Activated CD8-positive, alpha-beta memory T cell treated with anti-CD3 and anti-CD28 coated beads, Interleukin-2, amount 50 U/mL, for 24 hours (primary cell): ENCODE data around the gene SETDB1.
"Not testable (repeated sequence)": the region's sequence is repeated elsewhere in the genome, so short reads cannot be mapped to it uniquely, and the experiment has no call there.

Experiments
- DNase-seq: peaks from one replicate; pipeline ENCODE4 v3.0.0-alpha.2; 2020; ENCODE audit errors: extremely low read depth

Gene SETDB1

GRCh38 chr1:150928775-150929174 is 2.6 kb downstream of the SETDB1 start:
- DNase-seq, result not testable (repeated sequence)

- no peak for DNase-seq
Measured at GRCh38 chr1:150931773-150932172, 5.6 kb downstream of the SETDB1 start.

DNA sequence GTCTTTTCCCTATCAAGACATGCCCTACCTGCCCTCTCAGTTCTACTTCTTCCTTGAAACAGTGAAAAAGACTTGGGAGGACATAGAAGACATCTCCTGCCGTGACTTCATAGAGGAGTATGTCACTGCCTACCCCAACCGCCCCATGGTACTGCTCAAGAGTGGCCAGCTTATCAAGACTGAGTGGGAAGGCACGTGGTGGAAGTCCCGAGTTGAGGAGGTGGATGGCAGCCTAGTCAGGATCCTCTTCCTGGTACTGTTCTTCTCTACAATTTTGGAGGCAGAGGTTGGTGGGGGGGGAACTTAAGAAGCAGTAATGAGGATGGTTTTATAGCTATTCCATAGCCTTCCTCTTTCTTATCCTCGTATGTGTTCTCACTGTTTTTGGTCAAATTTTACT is 18.7 kb downstream of the SETDB1 start:
- DNase-seq, result no peak

- DNase-seq, result no peak
Measured at GRCh38 chr1:150954708-150955107, 28.5 kb downstream of the SETDB1 start.

DNA sequence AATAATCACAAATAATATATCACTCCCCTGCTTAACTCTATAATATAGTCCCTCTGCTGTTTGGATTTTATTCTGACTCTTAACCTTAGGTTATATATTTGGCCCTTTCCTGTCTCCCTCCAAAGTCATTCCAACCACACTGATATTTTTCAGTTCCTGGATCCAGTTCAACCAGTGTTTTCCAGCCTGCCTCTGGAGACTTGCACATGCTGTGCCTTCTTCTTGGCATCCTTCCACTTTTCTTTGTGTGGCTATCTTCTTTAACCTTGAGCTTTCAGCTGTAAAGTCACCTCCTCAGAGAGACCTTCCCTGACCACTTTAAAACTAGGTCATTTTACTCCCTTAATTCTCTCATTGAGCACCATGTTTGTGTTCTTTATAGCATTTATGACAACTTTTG is 29.1 kb downstream of the SETDB1 start:
- DNase-seq, result no peak

GRCh38 chr1:150957666-150958065 is 31.5 kb downstream of the SETDB1 start:
- no peak for DNase-seq

DNA sequence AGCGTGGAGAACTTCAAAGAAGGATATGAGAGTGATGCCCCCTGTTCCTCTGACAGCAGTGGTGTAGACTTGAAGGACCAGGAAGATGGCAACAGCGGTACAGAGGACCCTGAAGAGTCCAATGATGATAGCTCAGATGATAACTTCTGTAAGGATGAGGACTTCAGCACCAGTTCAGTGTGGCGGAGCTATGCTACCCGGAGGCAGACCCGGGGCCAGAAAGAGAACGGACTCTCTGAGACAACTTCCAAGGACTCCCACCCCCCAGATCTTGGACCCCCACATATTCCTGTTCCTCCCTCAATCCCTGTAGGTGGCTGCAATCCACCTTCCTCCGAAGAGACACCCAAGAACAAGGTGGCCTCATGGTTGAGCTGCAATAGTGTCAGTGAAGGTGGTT is 34.5 kb downstream of the SETDB1 start:
- DNase-seq, result no peak

DNA sequence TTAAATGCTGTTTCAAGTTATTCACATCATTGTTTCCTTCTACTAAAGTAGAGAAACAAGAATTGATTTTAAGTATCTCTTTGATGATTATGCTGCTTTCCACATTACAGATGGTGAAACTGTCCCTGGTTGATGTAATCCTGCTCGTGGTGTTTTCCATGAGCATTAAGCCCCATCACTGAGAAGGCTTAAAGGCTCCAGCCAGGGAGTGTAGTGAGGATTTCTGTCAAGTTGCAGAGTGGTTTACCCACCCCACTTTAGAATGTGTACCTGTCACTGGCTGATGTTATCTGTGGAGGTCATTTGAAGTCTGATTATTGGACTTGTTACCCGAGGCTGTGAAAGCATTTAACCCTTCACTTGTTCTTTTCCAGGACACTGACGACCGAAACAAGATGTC is 35.6 kb downstream of the SETDB1 start:
- no peak for DNase-seq

GRCh38 chr1:150963321-150964163 is 37.4 kb downstream of the SETDB1 start:
- no peak for DNase-seq

DNA sequence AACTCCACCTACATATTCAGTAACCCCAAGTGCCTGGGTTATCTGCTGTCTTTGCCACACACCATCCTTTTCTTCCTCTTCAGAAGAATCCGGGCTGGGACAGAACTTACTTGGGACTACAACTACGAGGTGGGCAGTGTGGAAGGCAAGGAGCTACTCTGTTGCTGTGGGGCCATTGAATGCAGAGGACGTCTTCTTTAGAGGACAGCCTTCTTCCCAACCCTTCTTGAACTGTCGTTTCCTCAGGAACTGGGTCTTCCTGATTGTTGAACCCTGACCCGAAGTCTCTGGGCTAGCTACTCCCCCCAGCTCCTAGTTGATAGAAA is 38.0 kb downstream of the SETDB1 start:
- DNase-seq, result no peak

DNA sequence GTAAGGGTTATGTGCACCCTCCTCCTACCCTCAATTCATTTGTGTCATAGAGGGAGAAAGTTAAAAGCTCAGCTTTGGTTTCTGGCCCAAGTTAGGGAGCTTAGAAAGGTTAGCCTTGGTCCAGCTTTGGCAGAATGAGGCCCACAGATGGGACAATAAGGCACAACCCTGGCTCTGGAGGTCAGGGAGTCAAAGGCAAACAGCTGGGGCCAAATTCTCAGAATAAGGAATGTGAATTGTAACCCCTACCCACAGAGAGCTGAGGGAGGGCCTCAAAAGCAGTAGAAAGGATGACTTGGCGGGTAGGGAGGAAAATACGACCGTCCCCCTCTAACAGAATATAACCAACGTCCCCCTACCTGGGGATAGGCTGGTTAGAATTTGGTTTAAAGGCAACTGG is 39.4 kb downstream of the SETDB1 start:
- DNase-seq, result no peak

GRCh38 chr1:150966011-150966410 is 39.8 kb downstream of the SETDB1 start:
- DNase-seq, result no peak

GRCh38 chr1:150967936-150968335 is 41.8 kb downstream of the SETDB1 start:
- no peak for DNase-seq

GRCh38 chr1:150968491-150968890 is 42.3 kb downstream of the SETDB1 start:
- no peak for DNase-seq

GRCh38 chr1:150969626-150970025 is 43.5 kb downstream of the SETDB1 start:
- no peak for DNase-seq

DNA sequence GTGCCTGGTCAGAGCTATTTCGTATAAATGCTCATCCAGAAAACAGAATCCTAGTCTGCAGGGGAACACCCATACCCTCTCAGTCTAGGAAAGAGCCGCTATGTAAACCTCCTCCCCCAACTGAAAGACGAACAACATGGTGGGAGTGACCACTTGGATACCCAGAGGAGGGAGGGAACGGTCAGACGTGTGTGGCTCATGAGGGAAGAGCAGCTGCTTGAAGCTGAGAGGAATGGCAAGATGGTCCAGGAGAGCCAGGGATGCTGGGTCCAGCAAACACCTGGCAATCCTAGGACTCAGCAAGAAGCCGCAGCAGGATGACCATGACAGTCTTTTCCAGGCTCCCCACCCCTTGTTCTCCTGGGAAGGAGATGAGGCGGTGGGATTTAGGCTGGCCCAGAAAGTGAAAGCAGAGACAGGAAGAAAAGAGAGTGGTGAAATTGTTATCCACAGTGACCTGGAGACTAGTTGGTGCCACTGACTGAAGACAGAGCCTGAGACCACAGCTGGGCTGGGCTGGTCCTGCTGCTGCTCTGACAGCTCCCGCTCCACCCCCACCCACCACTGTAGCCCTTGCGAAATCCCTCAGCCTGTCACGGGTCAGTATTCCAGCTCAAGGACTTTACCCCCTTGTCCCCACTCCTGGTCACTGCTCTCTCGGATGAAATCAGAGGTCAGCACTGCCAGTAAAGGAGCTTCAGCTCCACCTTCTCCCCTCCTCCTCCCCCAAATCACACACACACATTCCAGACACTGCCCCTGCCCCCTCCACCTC is 44.8 kb downstream of the SETDB1 start:
- no peak for DNase-seq

DNA sequence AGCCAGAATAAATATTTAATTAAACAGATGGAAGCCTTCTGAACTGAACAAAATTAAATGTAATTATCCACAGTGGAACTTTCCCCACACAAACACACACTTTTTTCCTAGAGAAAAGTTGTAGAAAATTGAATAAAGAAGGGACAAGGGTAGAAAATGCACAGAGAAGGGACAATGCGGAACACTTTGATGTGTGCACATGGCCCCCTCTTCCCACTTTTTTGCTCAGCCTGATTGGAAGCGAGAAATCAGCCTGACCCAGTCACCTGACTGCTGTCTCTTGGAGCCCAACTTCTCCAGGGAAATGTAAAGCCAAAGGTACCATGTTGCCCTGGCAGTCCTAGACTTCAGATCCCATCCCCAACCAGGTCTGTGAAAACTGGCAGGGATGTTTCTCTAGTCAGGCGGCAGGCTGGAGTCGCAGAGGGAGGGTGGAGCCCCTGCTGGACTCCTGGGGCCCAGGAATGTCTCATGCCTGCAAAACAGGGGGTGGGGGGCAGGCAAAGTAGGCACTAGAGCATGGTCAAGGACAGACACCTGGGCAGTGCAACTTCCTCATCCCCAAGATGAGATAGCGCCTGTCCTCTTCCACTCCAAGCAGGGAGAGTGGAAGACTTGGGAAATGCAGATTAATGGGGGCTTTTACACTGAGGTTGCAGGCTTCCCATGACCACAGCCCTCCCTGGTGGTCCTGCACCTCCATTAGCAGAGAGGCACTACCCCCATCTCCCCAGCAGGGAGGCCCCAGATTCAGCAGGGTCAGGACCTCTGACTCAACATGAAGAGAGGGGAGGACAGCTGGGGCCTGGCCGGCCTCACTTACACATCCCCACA is 45.6 kb downstream of the SETDB1 start:
- DNase-seq, result no peak

GRCh38 chr1:150972417-150972940 is 46.3 kb downstream of the SETDB1 start:
- DNase-seq, result no peak

GRCh38 chr1:150973258-150973835 is 47.2 kb downstream of the SETDB1 start:
- DNase-seq, result no peak

DNA sequence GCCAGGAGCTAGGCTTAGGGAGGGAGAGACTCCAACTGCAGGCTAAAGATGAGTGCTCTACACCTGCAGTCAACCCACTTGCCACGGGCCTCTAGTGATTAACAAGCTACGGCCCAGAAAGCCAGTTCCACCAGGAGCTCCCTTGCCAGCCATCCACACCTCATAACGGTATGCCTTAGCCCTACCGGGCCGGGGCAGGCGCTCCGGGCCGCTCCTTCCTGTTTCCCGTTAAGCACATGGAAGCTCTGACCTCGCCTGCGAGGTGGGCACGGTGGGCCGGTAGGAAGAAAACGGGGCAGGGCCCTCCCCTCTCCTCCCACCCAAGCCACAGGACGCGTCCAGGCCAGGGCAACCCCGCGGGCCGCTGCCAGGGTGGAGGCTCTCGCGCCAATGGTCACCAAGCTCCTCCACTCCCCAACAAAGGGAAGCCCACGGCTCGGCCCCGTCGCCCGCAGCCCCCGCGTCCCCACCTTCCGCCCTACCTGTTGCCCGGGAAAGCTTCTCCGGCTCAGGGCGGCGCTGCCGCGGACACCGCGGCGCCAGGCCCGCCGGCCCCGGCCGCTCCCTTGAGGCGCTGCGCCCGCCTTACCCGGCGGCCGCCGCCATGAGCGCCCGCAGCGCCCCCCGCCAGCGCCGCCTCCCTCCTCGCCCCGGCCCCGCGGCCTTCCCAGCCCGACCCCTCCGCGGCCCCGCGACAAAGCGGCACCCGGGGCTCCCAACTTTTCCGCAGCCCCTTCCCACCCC is 47.8 kb downstream of the SETDB1 start:
- no peak for DNase-seq
